WERI-Rb-1 (cell line): Measurements from ENCODE around the gene TMED9.
A peak's percentile ranks its signal among the peaks of the same experiment; 100 is the strongest.

Experiments
- DNase-seq: peaks from one replicate; pipeline ENCODE4 v3.0.0-alpha.2; 2020
- H3K27ac ChIP-seq: fragments of 250-450 bp; sonication (Bioruptor Pico); 2 replicates; pipeline ENCODE4 v1.5.1; 2020; ENCODE audit warnings: mild to moderate bottlenecking, moderate library complexity
- H3K27me3 ChIP-seq: fragments of 250-450 bp; sonication (Bioruptor Pico); 2 replicates; pipeline ENCODE4 v1.5.1; 2021; ENCODE audit warnings: mild to moderate bottlenecking, low read depth, moderate library complexity; ENCODE audit not compliant: insufficient read depth, severe bottlenecking
- H3K36me3 ChIP-seq: fragments of 250-450 bp; sonication (Bioruptor Pico); 2 replicates; pipeline ENCODE4 v1.5.1; 2020; ENCODE audit warnings: mild to moderate bottlenecking, moderate library complexity
- H3K4me3 ChIP-seq: 2 replicates; pipeline ENCODE4 v1.5.1; 2011; ENCODE audit warnings: low read depth, mild to moderate bottlenecking, control low read depth, low read length
- H3K9me3 ChIP-seq: fragments of 250-450 bp; sonication (Bioruptor Pico); 2 replicates; pipeline ENCODE4 v1.5.1; 2021; ENCODE audit warnings: mild to moderate bottlenecking, moderate library complexity; ENCODE audit not compliant: severe bottlenecking
- CTCF ChIP-seq: IDR thresholded peaks from 2 replicates; pipeline ENCODE4 v1.5.1; 2011; ENCODE audit warnings: low read depth, mild to moderate bottlenecking, control low read depth, inconsistent platforms, low read length

The TMED9 gene

GRCh38 chr5:177592010-177592834 lies at the start of gene TMED9:
TSS of gene TMED9 (plus strand) at chr5:177592203. CDS start at chr5:177592215, 12 bp downstream.
- Histone ChIP-seq H3K4me3 (peak within 1 kb of the TSS; percentile 73), H3K27me3 (no peaks in the 10 kb centered on the region), H3K9me3 (no peaks in the 10 kb centered on the region), H3K36me3 (peaks cover 17% of the 10 kb centered on the region), H3K27ac (peak within 1 kb of the TSS; percentile 69)
- peak; percentile 71 for DNase-seq
- no peak for TF ChIP-seq CTCF

GRCh38 chr5:177542816-177543465 lies 49.1 kb upstream of the TMED9 start:
- H3K9me3 ChIP-seq: no peaks in the 10 kb centered on the region
- H3K4me3 ChIP-seq: no peak overlapping the region
- H3K27ac ChIP-seq: peak overlapping the region; percentile 63
- peaks cover 8% of the 10 kb centered on the region for H3K36me3 ChIP-seq
- DNase-seq: peak; percentile 60
- TF ChIP-seq CTCF: no peak
- H3K27me3 ChIP-seq: no peaks in the 10 kb centered on the region

GRCh38 chr5:177545487-177546257 lies 46.3 kb upstream of the TMED9 start:
- TF ChIP-seq CTCF: no peak
- no peak for DNase-seq
- Histone ChIP-seq H3K36me3 (peaks cover 5% of the 10 kb centered on the region; the same call in 1 of the 2 replicates), H3K4me3 (no peak overlapping the region), H3K9me3 (no peaks in the 10 kb centered on the region), H3K27me3 (no peaks in the 10 kb centered on the region), H3K27ac (no peak overlapping the region)

GRCh38 chr5:177546258-177546741 lies 45.7 kb upstream of the TMED9 start:
- DNase-seq: no peak
- no peak overlapping the region for H3K27ac ChIP-seq
- peaks cover 5% of the 10 kb centered on the region; the same call in 1 of the 2 replicates for H3K36me3 ChIP-seq
- no peak overlapping the region for H3K4me3 ChIP-seq
- H3K27me3 ChIP-seq: no peaks in the 10 kb centered on the region
- H3K9me3 ChIP-seq: no peaks in the 10 kb centered on the region
- TF ChIP-seq CTCF: no peak

- no peak for DNase-seq
- no peaks in the 10 kb centered on the region for H3K27me3 ChIP-seq
- H3K9me3 ChIP-seq: no peaks in the 10 kb centered on the region
- H3K4me3 ChIP-seq: no peak overlapping the region
- H3K36me3 ChIP-seq: peaks cover 8% of the 10 kb centered on the region
- TF ChIP-seq CTCF: no peak
- no peak overlapping the region for H3K27ac ChIP-seq
These were observed 44.3 kb upstream of the TMED9 start for GRCh38 chr5:177547736-177548135.
